AG04450 (cell line): ENCODE data around the gene MRPS21. TPM values are rescaled to one million over a fixed set of nuclear protein-coding genes. Genes with fewer than 3 reads are reported as not detected.
A peak's percentile ranks its signal among the peaks of the same experiment; 100 is the strongest.

Experiments
- CTCF ChIA-PET: fragments of 300-600, 350-600 bp; formaldehyde crosslinking; extraction: SDS; loops from one replicate; lab custom pipeline; 2022; ENCODE audit warnings: antibody characterized with exemption, inconsistent platforms; lab: Charles Lee
- POLR2A ChIA-PET: fragments of 350-600 bp; formaldehyde crosslinking; extraction: SDS; loops from one replicate; lab custom pipeline; 2021; ENCODE audit warnings: antibody characterized with exemption, inconsistent platforms; lab: Yijun Ruan, JAX
- DNase-seq: peaks from one replicate; pipeline ENCODE4 v3.0.0-alpha.2; 2011; ENCODE audit warnings: low read depth, low spot score
- H3K27ac ChIP-seq: one replicate; pipeline ENCODE4 v1.5.1; 2012; ENCODE audit warnings: low read depth, low read length, control low read depth
- H3K27me3 ChIP-seq: one replicate; pipeline ENCODE4 v1.6.0; 2012; ENCODE audit warnings: low read length; ENCODE audit not compliant: control insufficient read depth, insufficient read depth
- H3K4me3 ChIP-seq: 2 replicates; pipeline ENCODE4 v1.5.1; 2011; ENCODE audit warnings: mild to moderate bottlenecking, low read depth, low read length, control low read depth
- H3K9me3 ChIP-seq: 2 replicates; pipeline ENCODE4 v1.5.1; 2012; ENCODE audit warnings: low read length; ENCODE audit not compliant: control insufficient read depth, insufficient read depth
- CTCF ChIP-seq: IDR thresholded peaks from 2 replicates; pipeline ENCODE4 v1.5.1; 2011; ENCODE audit warnings: low read depth, low read length, control low read depth, inconsistent platforms
- polyA plus RNA-seq: library from polyadenylated mRNA; depleted of rRNA; stranded (reverse); fragments of >200 nt; gene quantifications from 2 replicates; pipeline ENCODE4 v1.2.3, GENCODE V29; 2011

Gene MRPS21
- polyA plus RNA-seq, 1 experiment = 71.0 TPM

- no peak for TF ChIP-seq CTCF
- H3K27me3 ChIP-seq = no peaks in the 10 kb centered on the region
- no peak for DNase-seq
- ChIA-PET CTCF (interaction anchor here (1.3 to 3.5 kb wide), 2 partner anchors 11 to 27 kb away, joined by 10 to 44 read pairs; partner anchors contain the start of gene C1orf54), POLR2A (no interaction called here)
- H3K27ac ChIP-seq = no peak overlapping the region
- peak overlapping the region; percentile 77 for H3K4me3 ChIP-seq
- H3K9me3 ChIP-seq = no peaks in the 10 kb centered on the region; the same call in 1 of the 2 replicates
Measured at GRCh38 chr1:150283260-150283659, 10.4 kb upstream of the MRPS21 start.

GRCh38 chr1:150288382-150288781, 5.3 kb upstream of the MRPS21 start:
- ChIA-PET CTCF (interaction anchor here (1.0 kb wide), 1 partner anchor 15 kb away, joined by 4 read pairs; no protein-coding TSS in a partner anchor), POLR2A (interaction anchor here (0.7 kb wide), 1 partner anchor 13 kb away, joined by 3 read pairs; no protein-coding TSS in a partner anchor)
- no peaks in the 10 kb centered on the region for H3K9me3 ChIP-seq
- no peaks in the 10 kb centered on the region for H3K27me3 ChIP-seq
- no peak overlapping the region for H3K27ac ChIP-seq
- no peak for TF ChIP-seq CTCF
- no peak for DNase-seq
- H3K4me3 ChIP-seq = no peak overlapping the region

- no peaks in the 10 kb centered on the region for H3K27me3 ChIP-seq
- no peaks in the 10 kb centered on the region for H3K9me3 ChIP-seq
- ChIA-PET CTCF (interaction anchor here (1.0 kb wide), 1 partner anchor 16 kb away, joined by 4 read pairs; no protein-coding TSS in a partner anchor), POLR2A (no interaction called here)
- H3K4me3 ChIP-seq = no peak overlapping the region
- DNase-seq = no peak
- H3K27ac ChIP-seq = no peak overlapping the region
- TF ChIP-seq CTCF = no peak
Measured at GRCh38 chr1:150288822-150289221, 4.8 kb upstream of the MRPS21 start.

GRCh38 chr1:150295476-150295875, 1.8 kb downstream of the MRPS21 start:
- CTCF ChIA-PET = interaction anchor here (0.8 to 1.5 kb wide), 2 partner anchors 40 to 68 kb away, joined by 5 to 9 read pairs; no protein-coding TSS in a partner anchor
- TF ChIP-seq CTCF = no peak
- POLR2A ChIA-PET = no interaction called here
- Histone ChIP-seq H3K27me3 (no peaks in the 10 kb centered on the region), H3K9me3 (no peaks in the 10 kb centered on the region), H3K4me3 (no peak overlapping the region), H3K27ac (no peak overlapping the region)
- no peak for DNase-seq

- no peak overlapping the region for H3K27ac ChIP-seq
- no peak overlapping the region for H3K4me3 ChIP-seq
- no peak for TF ChIP-seq CTCF
- no peaks in the 10 kb centered on the region for H3K27me3 ChIP-seq
- ChIA-PET CTCF (interaction anchor here (1.0 kb wide), 1 partner anchor 44 kb away, joined by 3 read pairs; no protein-coding TSS in a partner anchor), POLR2A (no interaction called here)
- H3K9me3 ChIP-seq = no peaks in the 10 kb centered on the region
- no peak for DNase-seq
Measured at GRCh38 chr1:150299716-150300115, 6.1 kb downstream of the MRPS21 start.
